Inflammatory macrophage (primary cell): Measurements from ENCODE around the gene GNAI2.
A peak's percentile ranks its signal among the peaks of the same experiment; 100 is the strongest.
"Not testable (repeated sequence)": the region's sequence is repeated elsewhere in the genome, so short reads cannot be mapped to it uniquely, and the experiment has no call there.

Experiments used
- DNase-seq, 2 donors: peaks; one replicate each; pipeline ENCODE4 v3.0.0-alpha.2; 2020 to 2022

GNAI2 gene

DNA sequence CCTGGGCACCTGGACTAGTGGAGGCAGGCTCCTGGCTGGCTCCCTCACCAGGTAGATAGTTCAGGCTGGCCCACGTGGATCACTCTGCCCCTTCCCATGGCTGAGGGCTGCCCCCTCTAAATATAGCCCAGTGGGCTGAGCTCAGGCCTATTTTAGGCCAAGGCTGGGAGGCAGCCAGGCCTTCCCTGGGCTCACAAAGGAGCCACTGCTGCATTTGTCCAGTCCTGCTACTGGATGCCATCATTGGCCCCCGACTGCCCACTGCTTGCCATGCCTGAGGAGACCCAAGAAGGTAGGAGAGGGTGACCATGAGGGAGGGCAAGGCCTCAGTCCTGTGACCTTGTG is 42.8 kb downstream of the GNAI2 start, which contains the start of gene LSMEM2:
Gene LSMEM2 (plus strand): TSS at position 208 of the 345 bp plus-strand sequence. CDS start 27 bp downstream, at position 235.
- DNase-seq: no peak

DNA sequence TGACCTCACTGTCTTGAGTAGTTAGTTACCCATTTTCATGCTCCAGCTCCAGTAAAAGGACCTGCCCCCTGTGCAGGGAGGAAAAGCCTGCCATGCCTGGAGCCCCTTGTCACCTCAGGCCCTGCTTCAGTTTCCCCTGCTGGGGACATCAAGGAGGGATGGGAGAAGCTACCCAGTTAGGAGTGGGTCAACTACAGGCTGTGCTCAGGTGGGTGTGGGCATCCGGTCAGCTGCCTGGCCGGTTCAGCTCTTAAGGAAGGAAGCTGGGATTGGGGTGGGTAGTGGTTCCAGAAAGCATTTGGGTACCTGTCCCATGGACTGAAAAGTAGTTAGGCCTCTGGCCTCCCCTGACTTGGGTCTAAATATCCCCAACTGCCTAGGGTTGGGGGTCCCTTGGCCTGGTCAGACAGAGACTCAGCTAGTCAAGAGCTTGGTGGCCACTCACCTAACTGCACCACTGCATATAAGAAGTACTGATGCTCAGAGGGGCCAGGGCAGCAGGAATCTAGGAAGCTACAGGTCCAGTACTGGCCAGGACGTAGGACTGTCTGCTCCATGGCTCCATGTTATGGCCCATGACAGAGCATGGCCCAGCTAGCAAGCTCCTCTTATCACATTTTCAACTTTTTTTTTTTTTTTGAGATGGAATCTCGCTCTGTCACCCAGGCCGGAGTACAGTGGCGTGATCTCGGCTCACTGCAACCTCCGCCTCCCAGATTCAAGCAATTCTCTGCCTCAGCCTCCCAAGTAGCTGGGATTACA is 43.4 kb downstream of the GNAI2 start:
- no peak for DNase-seq

DNA sequence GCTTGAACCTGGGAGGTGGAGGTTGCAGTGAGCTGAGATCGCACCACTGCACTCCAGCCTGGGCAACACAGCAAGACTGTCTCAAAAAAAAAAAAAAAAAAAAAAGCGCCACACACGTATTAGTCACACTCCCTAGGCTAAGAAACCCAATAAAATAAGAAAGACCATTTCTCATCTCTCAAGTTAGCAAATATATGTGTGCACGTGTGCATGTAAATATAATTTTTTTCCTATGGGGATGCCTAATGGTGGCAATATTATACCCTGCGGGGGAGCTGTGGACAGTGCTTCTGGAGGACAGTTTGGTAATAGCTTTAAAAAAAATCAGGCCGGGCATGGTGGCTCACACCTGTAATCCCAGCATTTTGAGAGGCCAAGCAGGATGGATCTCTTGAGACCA is 48.1 kb downstream of the GNAI2 start:
- not testable (repeated sequence) for DNase-seq

DNA sequence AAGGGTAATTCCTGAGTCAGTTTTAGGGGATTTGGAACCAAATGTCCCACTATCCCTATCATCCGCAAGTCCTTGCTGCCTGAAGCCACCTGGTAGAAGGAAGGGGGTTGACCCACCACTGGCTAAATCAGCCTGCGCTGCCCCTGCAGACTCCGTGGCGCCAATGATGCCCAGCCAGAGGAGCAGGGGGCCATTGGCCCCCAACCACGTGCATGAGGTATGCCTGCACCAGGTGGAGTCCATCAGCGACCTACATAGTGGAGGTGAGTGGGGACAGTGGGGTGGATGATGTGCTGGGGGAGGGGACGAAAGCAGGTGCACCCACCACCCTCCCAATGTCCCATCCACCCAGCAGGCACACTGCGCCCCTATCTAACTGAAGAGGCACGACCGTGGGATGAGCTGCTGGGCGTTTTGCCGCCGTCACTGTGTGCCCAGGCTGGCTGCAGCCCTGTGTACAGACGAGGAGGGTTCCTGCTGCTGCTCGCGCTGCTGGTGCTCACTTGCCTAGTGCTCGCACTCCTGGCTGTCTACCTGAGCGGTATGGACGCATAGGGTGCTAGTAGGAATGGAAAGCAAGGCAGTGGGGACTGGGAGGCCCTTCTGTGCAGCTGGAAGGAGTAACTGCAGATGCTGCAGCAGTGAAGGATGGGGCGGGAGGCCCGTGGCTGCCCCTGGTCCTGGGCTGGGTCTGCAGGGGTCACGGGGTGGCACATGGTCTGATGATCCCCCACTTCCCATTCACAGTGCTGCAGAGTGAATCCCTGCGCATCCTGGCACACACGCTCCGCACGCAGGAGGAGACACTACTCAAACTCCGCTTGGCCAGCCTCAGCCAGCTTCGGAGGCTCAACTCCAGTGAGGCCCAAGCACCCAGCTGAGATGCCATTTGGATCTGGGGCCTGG is 50.6 kb downstream of the GNAI2 start:
- DNase-seq: no peak

DNA sequence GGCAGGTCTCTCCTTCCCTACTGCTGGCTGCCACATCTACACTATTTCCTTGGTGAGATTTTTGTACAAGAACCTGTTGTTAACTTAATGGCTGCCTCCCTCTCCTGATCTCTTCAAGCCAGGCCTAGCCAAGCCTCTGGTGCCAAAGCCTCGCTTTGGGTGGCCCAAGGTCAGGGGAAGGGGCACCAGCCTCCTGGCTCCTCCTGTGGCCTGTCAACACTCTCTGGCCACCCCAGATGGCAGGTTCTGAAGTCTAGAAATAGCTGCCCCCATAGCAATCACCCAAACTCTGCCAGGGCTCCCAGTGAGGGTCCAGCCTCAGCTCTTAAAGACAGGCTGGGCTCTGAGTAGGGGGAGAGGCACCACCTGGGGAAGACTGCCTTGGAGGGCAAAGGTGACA is 51.3 kb downstream of the GNAI2 start:
- DNase-seq: no peak

DNA sequence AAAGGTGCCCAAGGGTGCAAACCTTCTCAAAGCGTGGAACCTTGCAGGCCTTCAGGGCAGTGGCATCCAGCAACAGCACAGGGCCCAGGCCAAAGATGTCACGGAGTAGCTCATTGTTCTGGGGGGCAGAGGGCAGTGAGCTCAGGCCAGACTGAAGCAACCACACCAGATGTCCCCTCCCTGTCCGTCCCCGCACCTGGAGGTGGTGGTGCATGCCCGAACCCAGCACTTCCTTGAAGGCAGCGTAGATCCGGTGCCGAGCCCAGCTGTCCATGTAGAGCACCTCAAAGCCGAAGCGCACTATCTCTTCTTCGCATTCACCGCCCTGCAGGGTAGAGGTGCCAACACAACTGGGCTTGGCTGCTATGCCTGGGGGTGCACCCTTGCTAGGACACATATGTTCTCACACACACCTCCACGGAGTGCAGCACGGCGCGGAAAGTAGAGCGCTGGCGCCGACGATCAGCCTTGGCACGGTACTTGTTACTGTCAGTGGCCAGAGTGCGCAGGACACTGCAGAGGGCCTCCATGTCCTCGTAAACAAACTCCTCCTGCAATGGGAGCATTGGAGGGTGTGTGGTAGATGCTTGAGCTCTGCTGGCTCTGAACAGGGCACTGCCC is 52.5 kb downstream of the GNAI2 start:
- no peak for DNase-seq

DNA sequence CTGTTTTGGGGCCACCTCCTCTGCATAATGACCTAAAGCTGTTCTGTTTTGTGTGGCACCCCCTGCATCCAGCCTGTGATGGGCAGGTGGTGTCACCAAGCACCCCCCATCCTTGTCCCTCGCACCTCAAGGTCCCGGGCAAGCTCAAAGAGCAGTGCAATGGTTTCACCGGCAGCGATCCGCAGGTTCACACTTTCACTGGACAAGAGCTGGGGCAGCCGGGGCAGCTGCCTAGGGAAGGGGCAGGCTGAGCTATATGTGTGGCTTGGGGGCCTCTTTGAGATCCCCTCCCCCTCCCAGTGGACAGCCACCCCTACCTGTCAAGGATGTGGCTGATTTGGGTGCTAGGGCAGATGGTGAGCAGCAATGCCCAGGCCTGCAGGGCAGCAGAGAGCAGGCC is 53.1 kb downstream of the GNAI2 start:
- DNase-seq: no peak

DNA sequence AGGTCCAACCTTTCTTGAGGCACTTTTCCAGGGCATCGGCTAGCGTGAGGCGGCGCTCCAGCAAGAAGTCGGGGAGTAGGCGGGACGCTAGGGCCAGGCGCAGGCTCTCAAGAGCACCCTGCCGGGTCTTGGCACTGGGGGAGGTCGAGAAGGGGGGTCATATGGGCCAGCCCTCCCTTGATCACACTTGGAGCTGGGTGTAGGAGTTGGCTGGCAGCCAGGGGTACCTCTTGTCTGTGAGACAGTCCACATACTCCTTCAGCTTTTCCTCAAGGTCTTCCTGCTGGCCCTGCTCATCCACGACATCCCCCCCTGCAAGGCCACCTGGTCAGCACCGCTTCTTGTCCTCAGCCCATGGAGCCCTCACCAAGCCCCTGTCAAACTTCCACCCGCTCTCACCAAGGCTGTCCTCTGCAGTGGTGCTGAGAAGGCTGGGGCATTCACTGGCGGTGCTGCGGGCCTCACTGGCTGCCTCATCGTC is 54.2 kb downstream of the GNAI2 start:
- no peak for DNase-seq

DNA sequence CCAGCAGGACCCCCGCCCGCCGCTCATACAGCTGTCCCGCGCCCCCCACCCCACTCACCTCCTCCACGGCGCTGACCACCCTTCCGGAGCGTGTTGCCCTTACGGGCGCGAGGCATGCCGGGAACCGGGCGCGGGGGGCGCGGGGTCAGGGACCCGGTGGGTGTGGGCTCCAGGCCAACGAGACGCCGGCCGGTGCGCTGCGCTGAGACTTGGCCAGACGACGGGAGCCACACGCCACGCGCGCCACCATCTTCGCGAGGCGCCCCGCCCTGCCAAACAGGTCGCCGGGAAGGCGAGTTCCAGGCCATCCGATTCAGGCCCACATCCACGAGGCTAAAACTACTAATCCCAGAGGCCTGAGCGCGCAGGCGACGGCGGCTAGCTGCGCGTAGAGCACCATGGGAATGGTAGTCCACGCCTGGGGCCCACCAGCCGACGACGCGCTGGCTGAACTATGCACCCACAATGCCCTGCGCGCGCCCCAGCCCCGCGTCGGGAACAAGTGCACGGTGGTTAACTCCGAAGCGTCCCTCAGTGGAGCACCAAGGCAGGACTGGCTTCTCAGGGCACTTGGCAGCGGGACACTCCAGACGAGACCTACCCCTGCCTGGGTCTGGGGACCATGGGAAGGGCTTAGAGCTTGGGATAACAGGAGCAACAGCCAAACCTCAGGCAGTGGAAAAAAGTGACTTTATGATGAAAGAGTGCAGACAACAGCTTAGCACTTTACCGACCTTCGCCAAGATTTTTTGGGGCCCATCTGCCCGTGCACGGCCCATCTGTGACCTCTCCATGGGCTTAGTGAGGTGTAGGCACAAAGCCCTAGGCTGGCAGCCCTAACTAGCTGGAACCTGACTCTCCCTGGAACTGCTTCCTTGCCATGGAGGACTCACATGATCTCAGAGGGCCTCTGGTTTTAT is 56.4 kb downstream of the GNAI2 start, which contains the start of gene IFRD2:
Gene IFRD2 (minus strand): TSS at position 271 of the 920 bp plus-strand sequence. CDS start 155 bp downstream, at position 116.
- peak; percentile 98 for DNase-seq

DNA sequence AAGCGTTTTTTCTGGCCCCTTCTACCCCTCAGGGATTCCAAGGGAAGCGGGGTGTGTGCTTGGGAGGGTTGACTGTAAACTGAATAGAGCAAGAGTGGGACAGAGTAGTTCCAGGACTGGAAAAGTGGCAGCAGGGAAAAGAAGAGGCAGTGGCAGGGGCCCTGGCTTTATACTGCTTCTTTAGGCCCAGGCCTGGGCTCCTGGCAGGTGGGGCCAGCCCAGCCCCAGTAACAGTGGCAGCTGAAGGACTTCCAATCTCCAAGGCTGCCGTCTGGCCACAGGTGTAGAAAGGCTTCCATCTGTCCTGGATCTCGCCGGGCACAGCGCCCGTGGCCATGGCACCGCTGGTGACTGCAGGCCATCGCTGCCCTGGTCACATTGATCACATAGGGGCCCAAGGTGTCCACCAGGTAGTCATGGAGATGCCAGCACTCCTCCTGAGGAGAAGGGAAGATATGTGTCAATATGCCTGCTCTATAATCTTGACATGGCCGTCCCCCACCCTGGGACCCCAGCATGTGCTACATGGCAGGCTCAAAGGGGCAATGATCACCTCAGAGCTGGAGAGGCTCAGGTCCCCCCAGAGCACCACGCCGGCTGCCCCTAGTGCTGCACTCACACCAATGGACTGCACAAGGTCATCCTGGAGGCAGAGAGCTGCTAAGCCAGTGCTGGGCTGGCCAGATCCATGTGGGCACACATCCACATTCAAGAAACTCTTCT is 57.2 kb downstream of the GNAI2 start:
- no peak for DNase-seq

DNA sequence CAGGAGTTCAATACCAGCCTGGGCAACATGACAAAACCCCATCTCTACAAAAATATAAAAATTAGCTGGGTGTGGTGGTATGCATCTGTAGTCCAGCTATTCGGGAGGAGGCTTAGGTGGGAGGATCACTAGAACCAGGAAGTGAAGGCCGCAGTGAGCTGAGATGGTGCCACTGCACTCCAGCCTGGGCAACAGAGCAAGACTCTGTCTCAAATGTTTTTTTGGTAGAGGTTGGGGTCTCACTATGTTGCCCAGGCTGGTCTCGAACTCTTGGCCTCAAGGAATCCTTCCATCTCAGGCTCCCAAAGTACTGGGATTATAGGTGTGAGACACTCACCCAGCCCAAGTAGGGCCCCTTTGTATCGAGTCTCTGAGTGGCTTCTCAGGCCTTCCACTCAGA is 58.1 kb downstream of the GNAI2 start:
- no peak for DNase-seq

DNA sequence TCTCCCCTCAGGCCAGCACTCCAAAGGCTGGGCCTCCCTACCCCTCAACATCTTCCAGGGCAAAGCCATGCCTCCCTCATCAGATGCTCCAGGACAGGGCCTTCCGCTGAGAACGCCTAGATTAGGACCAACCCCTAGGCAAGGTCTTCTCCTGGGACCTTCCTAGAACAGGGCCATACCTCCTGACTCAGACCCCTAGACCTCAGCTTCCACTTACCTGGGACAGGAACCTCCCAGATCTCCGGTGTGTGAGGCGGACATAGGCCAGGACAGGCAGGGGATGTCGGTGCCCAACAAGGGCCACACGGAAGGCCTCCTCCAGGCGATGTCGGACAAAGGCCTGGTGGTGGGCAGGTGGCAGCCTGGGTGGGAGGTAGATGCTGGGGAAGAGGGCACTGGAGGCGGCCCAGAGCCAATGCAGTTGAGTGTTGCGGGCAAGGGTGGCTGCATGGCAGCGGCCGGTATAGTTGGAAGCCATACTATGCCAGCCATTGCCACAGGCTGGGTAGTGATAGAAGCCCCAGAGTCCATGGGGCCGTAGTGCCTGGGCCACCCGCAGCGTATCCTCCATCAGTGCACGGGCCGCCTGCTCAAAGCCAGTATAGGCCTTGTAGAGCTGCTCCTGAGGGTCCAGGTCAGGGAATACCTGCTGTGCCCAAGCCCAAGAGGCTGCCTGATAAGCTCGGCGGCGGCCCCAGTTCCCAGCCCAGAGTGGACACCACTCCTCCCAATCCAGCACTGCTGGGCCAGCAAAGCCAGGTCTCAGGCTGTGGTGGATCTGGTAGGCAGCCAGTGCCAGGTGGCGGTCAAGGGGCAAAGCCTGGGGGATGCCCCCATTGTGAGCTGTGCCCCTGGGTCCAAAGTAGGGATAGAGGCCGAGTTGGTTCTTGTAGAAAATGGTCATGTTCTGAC is 58.7 kb downstream of the GNAI2 start:
- DNase-seq: no peak

DNA sequence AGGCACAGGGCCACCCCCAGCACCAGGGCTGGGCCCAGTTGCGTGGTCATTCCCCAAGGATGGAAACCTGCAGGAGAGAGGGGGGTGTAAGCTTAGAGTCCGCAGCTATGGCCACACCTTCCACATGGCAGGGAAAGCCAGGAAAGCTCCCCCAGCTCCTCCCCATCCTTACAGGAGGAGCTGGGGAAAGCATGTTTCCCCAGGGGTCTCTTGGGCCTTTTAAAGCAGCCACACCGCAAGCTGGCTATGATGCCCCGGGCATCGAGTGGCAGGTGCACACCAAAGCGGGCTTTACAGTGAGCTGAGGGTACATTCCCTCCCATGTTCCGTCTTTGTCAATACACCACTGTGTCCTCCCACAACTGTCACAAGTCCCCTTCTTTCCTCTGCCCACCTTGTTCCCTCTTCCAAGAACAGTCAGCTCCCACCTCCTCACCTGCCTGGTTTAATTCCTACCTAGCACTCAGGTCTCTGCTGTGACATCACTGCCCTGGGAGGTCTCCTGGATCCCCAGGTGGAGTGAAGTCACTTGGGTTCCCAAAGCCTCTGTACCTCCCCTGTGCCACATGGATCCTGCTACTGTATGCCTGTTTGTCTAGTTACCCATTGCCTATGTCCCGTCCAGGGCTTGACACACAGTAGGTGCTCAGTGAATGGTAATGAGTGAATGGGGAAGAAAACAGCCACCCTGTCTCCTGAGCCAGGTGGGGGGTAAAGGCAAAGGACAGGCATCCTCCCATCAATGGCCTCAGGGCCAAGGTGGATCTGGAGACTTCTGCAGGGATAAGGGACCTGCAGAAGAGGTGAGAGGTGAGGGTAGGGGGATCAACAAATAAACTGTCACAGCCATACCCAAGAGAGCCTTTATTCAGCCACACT is 59.8 kb downstream of the GNAI2 start:
- no peak for DNase-seq

DNA sequence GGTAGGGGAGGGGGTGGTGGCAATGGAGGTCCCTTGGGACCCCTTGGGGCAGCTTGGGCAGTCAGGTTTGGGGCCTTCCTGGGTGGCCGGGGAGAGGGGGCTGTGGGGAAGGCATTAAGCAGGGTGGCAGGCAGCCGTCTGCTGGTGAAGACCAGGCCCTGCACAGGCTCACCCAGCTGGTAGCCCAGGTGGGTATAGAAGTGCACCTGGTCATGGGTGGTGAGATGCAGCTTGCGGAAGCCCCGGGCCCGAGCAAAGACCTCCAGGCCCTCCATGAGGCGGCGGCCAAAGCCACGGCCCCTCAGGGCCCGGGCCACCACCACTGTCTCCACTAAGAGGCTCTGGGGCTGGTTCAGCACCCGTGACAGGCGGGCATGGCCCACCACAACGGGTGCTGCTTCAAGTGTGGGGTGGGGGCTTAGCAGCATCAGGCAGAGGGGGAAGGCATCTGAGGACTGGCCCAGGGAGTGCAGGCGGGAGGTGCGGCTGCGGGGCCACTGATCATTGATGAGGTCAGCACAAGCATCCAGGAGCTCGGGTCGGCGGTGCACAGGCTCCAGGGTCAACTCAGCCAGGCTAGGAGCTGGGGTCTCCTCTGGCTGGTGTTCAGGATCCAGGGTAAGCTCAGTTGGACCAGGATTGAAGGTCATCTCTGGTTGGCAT is 60.8 kb downstream of the GNAI2 start:
- no peak for DNase-seq

DNA sequence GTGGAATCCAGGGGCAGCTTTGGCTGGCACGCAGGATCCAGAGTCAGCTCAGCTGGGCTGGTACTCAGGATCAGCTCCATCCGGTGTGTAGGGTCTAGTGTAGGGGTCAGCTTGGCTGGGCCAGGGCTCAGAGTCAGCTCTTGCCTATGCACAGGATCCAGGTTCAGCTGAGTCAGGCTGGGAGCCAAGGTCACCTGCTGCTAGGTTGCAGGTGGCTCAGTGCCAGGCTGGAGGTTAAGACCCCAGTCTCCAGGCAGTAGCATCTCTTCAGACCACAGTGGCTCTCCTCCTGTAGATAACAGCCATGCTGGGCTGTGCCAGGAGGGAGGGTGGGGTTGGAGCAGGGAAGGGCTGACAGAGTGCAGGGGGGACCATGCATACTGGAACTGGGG is 61.4 kb downstream of the GNAI2 start:
- no peak for DNase-seq

DNA sequence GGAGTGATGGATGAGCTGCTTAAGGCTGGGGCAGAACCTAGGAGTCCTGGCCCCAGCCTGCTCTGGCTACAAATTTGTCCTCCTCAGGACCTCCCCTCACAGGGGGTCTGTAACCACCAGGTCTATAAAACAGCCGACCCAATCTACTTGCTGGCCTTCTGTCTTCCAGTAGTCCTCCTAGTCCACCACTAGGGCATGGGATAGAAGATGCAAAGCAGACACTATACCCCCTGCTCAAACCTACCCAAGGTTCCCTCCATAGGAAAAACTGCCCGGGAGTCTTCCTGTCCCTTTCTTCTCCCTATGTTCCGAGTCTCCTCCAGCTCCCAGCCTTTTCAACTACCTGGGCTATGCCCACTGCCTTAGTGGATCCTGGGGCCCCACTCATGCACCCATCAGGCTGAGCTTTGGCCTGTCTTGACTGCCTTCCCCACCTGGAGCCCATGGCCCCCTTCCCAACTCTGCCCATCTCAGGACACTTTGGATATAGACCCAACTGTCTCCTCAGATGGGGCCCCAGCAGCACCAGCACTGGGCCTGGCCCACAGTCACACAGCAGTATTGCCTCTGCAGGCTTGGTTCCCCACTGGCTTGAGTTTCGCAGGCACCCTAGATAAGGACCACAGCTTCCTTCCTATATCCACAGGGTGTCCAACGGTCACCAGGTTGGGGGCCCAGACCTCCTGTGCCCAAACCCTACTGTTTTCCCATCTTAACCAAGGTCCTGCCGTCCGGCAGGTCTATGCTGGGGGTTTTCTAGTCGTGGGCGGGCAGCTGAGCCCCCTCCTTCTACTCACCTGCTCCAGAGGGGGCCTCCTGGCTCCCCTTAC is 62.1 kb downstream of the GNAI2 start:
- peak in 1 of 2 donors; percentile 27 for DNase-seq

DNA sequence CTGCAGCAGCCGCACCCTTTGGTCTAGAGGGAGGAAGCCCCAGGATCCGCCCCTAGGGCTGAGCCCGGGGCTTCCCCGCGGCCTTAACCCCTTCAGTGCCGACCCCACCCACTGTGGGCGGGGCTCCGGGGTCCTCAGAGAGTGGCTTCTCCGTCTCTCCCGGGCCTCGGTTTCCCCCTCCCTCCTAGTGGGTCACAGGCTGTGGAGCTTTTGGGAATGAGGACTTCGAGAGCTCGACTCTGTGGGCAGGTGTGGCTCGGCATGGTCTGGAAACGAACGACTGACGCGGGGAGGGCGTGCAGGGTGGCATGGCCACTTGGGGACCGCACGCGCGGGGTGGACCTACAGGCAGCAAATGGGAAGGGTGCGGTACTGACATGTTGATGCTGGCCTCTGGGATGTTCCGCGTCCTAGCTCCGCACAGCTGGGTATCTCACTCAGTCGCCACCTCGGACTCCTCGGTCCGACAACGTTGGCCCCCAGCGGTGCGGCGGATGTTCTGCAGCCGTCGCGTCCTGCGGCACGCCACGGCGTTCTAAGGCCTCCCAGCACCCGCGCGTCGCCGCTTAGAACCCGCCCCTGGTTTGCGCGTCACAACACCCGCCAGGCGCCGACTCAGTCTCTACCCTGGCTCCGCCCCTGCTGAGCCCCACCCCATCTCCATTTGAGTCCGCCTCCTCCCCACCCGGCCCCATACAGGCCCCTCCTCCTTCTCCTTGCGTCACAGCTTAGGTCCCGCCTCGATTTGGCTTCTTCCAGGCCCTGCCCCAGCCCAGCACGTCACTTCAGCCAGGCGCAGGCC is 63.0 kb downstream of the GNAI2 start, which contains the start of the genes HYAL3 and NAA80:
Gene HYAL3 (minus strand): TSS at position 570 of the 802 bp plus-strand sequence. CDS start 3,803 bp downstream, outside the sequence.
Gene NAA80 (minus strand): TSS at position 570 of the 802 bp plus-strand sequence. CDS start 1,942 bp downstream, outside the sequence.
- DNase-seq: peak; percentile 99 to 100
